H1 (cell line): ENCODE measurements around the gene MECR. TPM values are rescaled to one million over a fixed set of nuclear protein-coding genes. Genes with fewer than 3 reads are reported as not detected.

ENCODE experiments used
- CTCF ChIA-PET: fragments of 300-600 bp; sonication (Branson Sonifier 250); formaldehyde crosslinking; loops from one replicate; lab custom pipeline; 2021; ENCODE audit not compliant: partially characterized antibody; lab: Charles Lee
- POLR2A ChIA-PET: fragments of 300-600 bp; sonication (Branson Sonifier 250); formaldehyde crosslinking; loops from one replicate; lab custom pipeline; 2021; ENCODE audit warnings: inconsistent platforms; ENCODE audit not compliant: partially characterized antibody; lab: Charles Lee
- DNase-seq, 2 experiments: peaks; one replicate each; pipeline versions ENCODE4 v3.0.0 to v3.0.0-alpha.2; 2010 to 2022; ENCODE audit warnings: low spot score in 2 of 2, low read depth in 1 of 2, mixed read lengths in 1 of 2
- FAIRE-seq: peaks from 2 replicates; lab custom pipeline; 2011; peaks lifted over from hg19 to GRCh38; lab: Jason Lieb, UNC
- H2AFZ ChIP-seq: 2 replicates; pipeline ENCODE4 v1.8.1; 2012; ENCODE audit warnings: low read length, inconsistent platforms
- H2AK5ac ChIP-seq: 2 replicates; pipeline ENCODE4 v1.6.1; 2013; ENCODE audit warnings: low read depth, low read length
- H2BK120ac ChIP-seq: replicated peaks from 2 replicates; pipeline ENCODE3; 2013; ENCODE audit warnings: low read depth, low read length, inconsistent platforms
- H2BK12ac ChIP-seq: 2 replicates; pipeline ENCODE4 v1.6.1; 2013; ENCODE audit warnings: low read depth, low read length
- H2BK15ac ChIP-seq: 2 replicates; pipeline ENCODE4 v1.6.1; 2013; ENCODE audit warnings: low read length
- H2BK20ac ChIP-seq: 2 replicates; pipeline ENCODE4 v1.6.1; 2013; ENCODE audit warnings: low read length
- H2BK5ac ChIP-seq: 2 replicates; pipeline ENCODE4 v1.6.1; 2013; ENCODE audit warnings: low read depth, low read length
- H3K14ac ChIP-seq: 2 replicates; pipeline ENCODE4 v1.6.1; 2013; ENCODE audit warnings: inconsistent platforms; ENCODE audit not compliant: insufficient read length
- H3K18ac ChIP-seq: 2 replicates; pipeline ENCODE4 v1.6.1; 2013; ENCODE audit warnings: low read length; ENCODE audit errors: extremely low read depth
- H3K23ac ChIP-seq: 2 replicates; pipeline ENCODE4 v1.6.1; 2013; ENCODE audit warnings: inconsistent platforms; ENCODE audit not compliant: insufficient read length
- H3K23me2 ChIP-seq: 2 replicates; pipeline ENCODE4 v1.6.1; 2013; ENCODE audit warnings: low read depth, low read length
- H3K27ac ChIP-seq: 2 replicates; pipeline ENCODE4 v1.6.1; 2011; ENCODE audit warnings: low read depth, low read length, inconsistent platforms
- H3K27me3 ChIP-seq, 4 experiments: replicated peaks in 1 of 4; 1 replicate in 1 of 4; 2 replicates in 3 of 4; pipeline versions ENCODE4 v1.6.1 to v1.8.1; 2011 to 2013; ENCODE audit warnings: low read length in 3 of 4, mild to moderate bottlenecking in 3 of 4, inconsistent platforms in 2 of 4, mixed read lengths in 2 of 4, moderate library complexity in 1 of 4; ENCODE audit not compliant: control insufficient read depth in 3 of 4, insufficient read depth in 3 of 4; ENCODE audit errors: extremely low read depth in 1 of 4
- H3K36me3 ChIP-seq, 4 experiments: 2 replicates each; pipeline versions ENCODE4 v1.6.1 to v1.8.1; 2011 to 2013; ENCODE audit warnings: mild to moderate bottlenecking in 4 of 4, low read length in 3 of 4, moderate library complexity in 2 of 4, control low read depth in 1 of 4, inconsistent platforms in 1 of 4; ENCODE audit not compliant: insufficient read depth in 4 of 4, control insufficient read depth in 2 of 4
- H3K4ac ChIP-seq: replicated peaks from 2 replicates; pipeline ENCODE3; 2013; ENCODE audit warnings: low read length, low read depth, mixed read lengths, inconsistent platforms; ENCODE audit not compliant: insufficient read length
- H3K4me1 ChIP-seq, 4 experiments: replicated peaks in 1 of 4; 1 replicate in 1 of 4; 2 replicates in 3 of 4; pipeline versions ENCODE4 v1.6.1 to v1.8.1; 2011 to 2013; ENCODE audit warnings: low read length in 3 of 4, inconsistent platforms in 2 of 4, mixed read lengths in 1 of 4; ENCODE audit not compliant: insufficient read depth in 4 of 4, control insufficient read depth in 3 of 4
- H3K4me2 ChIP-seq, 2 experiments: 2 replicates each; pipeline versions ENCODE4 v1.6.1 to v1.8.1; 2011 to 2013; ENCODE audit warnings: low read depth in 2 of 2, low read length in 2 of 2, control low read depth in 1 of 2, inconsistent platforms in 1 of 2, mild to moderate bottlenecking in 1 of 2; ENCODE audit not compliant: insufficient read depth in 1 of 2
- H3K4me3 ChIP-seq, 4 experiments: fragments of 200-600, 300-600 bp in 1 of 4; sonication (generic), shearing (Covaris generic), sonication (Bioruptor Twin) in 1 of 4; 2 replicates each; pipeline versions ENCODE4 v1.5.1 to v1.8.1; 2011 to 2016; ENCODE audit warnings: low read length in 4 of 4, low read depth in 3 of 4, control low read depth in 2 of 4, inconsistent platforms in 2 of 4, mild to moderate bottlenecking in 2 of 4, mixed read lengths in 1 of 4, moderate library complexity in 1 of 4; ENCODE audit not compliant: insufficient read depth in 2 of 4; ENCODE audit errors: extremely low read depth in 1 of 4
- H3K56ac ChIP-seq: replicated peaks from 2 replicates; pipeline ENCODE3; 2013; ENCODE audit warnings: low read depth, mild to moderate bottlenecking, mixed read lengths, low read length, inconsistent platforms; ENCODE audit not compliant: insufficient read length
- H3K79me1 ChIP-seq: 2 replicates; pipeline ENCODE4 v1.6.1; 2013; ENCODE audit warnings: low read depth, low read length, control low read depth
- H3K79me2 ChIP-seq, 2 experiments: 2 replicates each; pipeline versions ENCODE4 v1.6.1 to v1.8.1; 2012 to 2013; ENCODE audit warnings: low read length in 2 of 2, mild to moderate bottlenecking in 2 of 2, inconsistent platforms in 1 of 2; ENCODE audit not compliant: insufficient read depth in 2 of 2, control insufficient read depth in 1 of 2
- H3K9ac ChIP-seq, 4 experiments: replicated peaks in 1 of 4; 1 replicate in 1 of 4; 2 replicates in 3 of 4; pipeline versions ENCODE4 v1.6.1 to v1.8.1; 2011 to 2013; ENCODE audit warnings: low read depth in 3 of 4, low read length in 3 of 4, control low read depth in 2 of 4, mild to moderate bottlenecking in 2 of 4, moderate library complexity in 2 of 4, inconsistent platforms in 1 of 4; ENCODE audit errors: extremely low read depth in 1 of 4
- H3K9me3 ChIP-seq, 2 experiments: 2 replicates each; pipeline versions ENCODE4 v1.6.1 to v1.8.1; 2012 to 2013; ENCODE audit warnings: mild to moderate bottlenecking in 2 of 2, moderate library complexity in 2 of 2, control low read depth in 1 of 2, inconsistent platforms in 1 of 2, low read depth in 1 of 2, low read length in 1 of 2, mixed read lengths in 1 of 2; ENCODE audit not compliant: insufficient read depth in 2 of 2
- H4K20me1 ChIP-seq, 2 experiments: replicated peaks in 1 of 2; 2 replicates each; pipeline versions ENCODE3 to v1.8.1; 2011 to 2013; ENCODE audit warnings: inconsistent platforms in 2 of 2, low read length in 2 of 2, mild to moderate bottlenecking in 1 of 2; ENCODE audit not compliant: insufficient read depth in 2 of 2, control insufficient read depth in 1 of 2
- H4K5ac ChIP-seq: 2 replicates; pipeline ENCODE4 v1.6.1; 2013; ENCODE audit warnings: low read length, low read depth, mixed read lengths, inconsistent platforms; ENCODE audit not compliant: insufficient read length
- H4K8ac ChIP-seq: 2 replicates; pipeline ENCODE4 v1.8.0; 2013; ENCODE audit warnings: mild to moderate bottlenecking, moderate library complexity, low read length, inconsistent platforms; ENCODE audit not compliant: insufficient read depth; ENCODE audit errors: extremely low read depth
- H4K91ac ChIP-seq: replicated peaks from 2 replicates; pipeline ENCODE3; 2013; ENCODE audit warnings: low read length, mixed read lengths, inconsistent platforms; ENCODE audit not compliant: insufficient read length
- SIRT6 ChIP-seq: IDR thresholded peaks from one replicate; pipeline ENCODE4 v1.7.1; 2012; ENCODE audit warnings: low read length, inconsistent platforms
- TBP ChIP-seq: IDR thresholded peaks from 2 replicates; pipeline ENCODE4 v1.6.1; 2011; ENCODE audit warnings: low read depth, low read length, improper control_type of control experiment
- WGBS, 2 experiments: shearing (Covaris generic) in 1 of 2; methylation state at CpG; one replicate each; pipeline versions ENCODE4 v1.1.6 to v1.1.7; 2013 to 2015; ENCODE audit warnings: low lambda C conversion rate in 2 of 2, mixed read lengths in 2 of 2, inconsistent platforms in 1 of 2, low coverage in 1 of 2, missing lambda C conversion rate in 1 of 2; ENCODE audit not compliant: insufficient replicate concordance in 2 of 2, insufficient coverage in 1 of 2, insufficient read length in 1 of 2; ENCODE audit errors: extremely low coverage in 1 of 2, missing lambda C conversion rate in 1 of 2; 5-methylcytosine and 5-hydroxymethylcytosine counted together
- polyA plus RNA-seq, 7 experiments: library from polyadenylated mRNA; depleted of rRNA in 3 of 7; stranded (reverse) in 5 of 7; unstranded in 2 of 7; fragments of >200 nt in 5 of 7; fragments of 200-250 nt in 2 of 7; gene quantifications; 1 replicate in 5 of 7; 2 replicates in 1 of 7; 4 replicates in 1 of 7; pipeline versions ENCODE4 v1.2.1 to v1.2.3, GENCODE V29; 2011 to 2013; ENCODE audit warnings: missing spikeins in 2 of 7, mixed read lengths in 2 of 7
- total RNA-seq: library from RNA; stranded (reverse); fragmentation: NEBNext Ultra II Directional; extraction: Animal tissue kit (Norgen Biotek cat#: 25700); gene quantifications from 2 replicates; pipeline ENCODE4 v1.2.1, GENCODE V29; 2021

Gene MECR
- total and polyA plus RNA-seq, 2 of the 8 experiments (the other 6 are each of a cell fraction or from before 2014, with no cell fraction given), result 24.2 to 24.4 TPM

- peaks cover 6 to 61% (median 16%) of the 10 kb centered on the region in 4 experiments for H3K36me3 ChIP-seq
- no peak overlapping the region for H2BK5ac ChIP-seq
- no peak overlapping the region for H3K14ac ChIP-seq
- H3K23ac ChIP-seq, result no peak overlapping the region
- H3K4me1 ChIP-seq, result peaks cover 15 to 37% (median 20%) of the 10 kb centered on the region in 4 experiments
- H3K4me3 ChIP-seq, result no peak overlapping the region
- H4K91ac ChIP-seq, result no peak overlapping the region
- TF ChIP-seq TBP (no peak), SIRT6 (no peak)
- TF ChIP-seq, all 59 proteins: peak for 0
- H3K27ac ChIP-seq, result no peak overlapping the region
- H3K9ac ChIP-seq, result no peak overlapping the region
- H3K79me1 ChIP-seq, result peaks cover 4% of the 10 kb centered on the region
- CTCF ChIA-PET, result interaction anchor here (1.5 to 3.3 kb wide), 3 partner anchors 8 to 411 kb away, joined by 3 to 12 read pairs (median 4); no protein-coding TSS in a partner anchor
- H3K79me2 ChIP-seq, result peaks cover 5 to 69% of the 10 kb centered on the region in 2 experiments; a peak in 3 of 4 replicates
- no peak overlapping the region for H3K4ac ChIP-seq
- H3K23me2 ChIP-seq, result no peaks in the 10 kb centered on the region
- no peak for DNase-seq
- no peaks in the 10 kb centered on the region for H3K9me3 ChIP-seq
- no peak overlapping the region for H2AFZ ChIP-seq
- no peaks in the 10 kb centered on the region for H3K27me3 ChIP-seq
- POLR2A ChIA-PET, result interaction anchor here (0.9 to 1.2 kb wide), 5 partner anchors 8 to 20 kb away, joined by 3 to 4 read pairs (median 3); partner anchors contain the start of gene SRSF4
- no peak overlapping the region for H4K8ac ChIP-seq
- no peak overlapping the region for H2AK5ac ChIP-seq
- no peak overlapping the region for H2BK12ac ChIP-seq
- H3K4me2 ChIP-seq, result no peak overlapping the region; a peak in 1 of 4 replicates
- no peak overlapping the region for H3K18ac ChIP-seq
- H3K56ac ChIP-seq, result no peak overlapping the region
- no peak overlapping the region for H2BK15ac ChIP-seq
- peaks cover 0 to 5% of the 10 kb centered on the region in 2 experiments for H4K20me1 ChIP-seq
- H4K5ac ChIP-seq, result no peak overlapping the region
- no peak for FAIRE-seq
- no peak overlapping the region for H2BK20ac ChIP-seq
- H2BK120ac ChIP-seq, result no peak overlapping the region
- WGBS, 2 experiments, result 85% methylated on average over 4 of the region's 4 CpGs; no CpG with 5 or more reads in 1 of the 2 experiments
Measured at GRCh38 chr1:29162025-29162424, 68.7 kb downstream of the MECR start.
